Muscle of leg (tissue), 9 donors: ENCODE data around the gene SPA17. TPM values are rescaled to one million over a fixed set of nuclear protein-coding genes. Genes with fewer than 3 reads are reported as not detected.

ENCODE experiments used
- polyA plus RNA-seq, 8 donors: library from polyadenylated mRNA; unstranded; fragments of 120-200 nt; gene quantifications; one replicate each; pipeline versions ENCODE4 v1.2.1 to v1.2.3, GENCODE V29; 2013; ENCODE audit warnings: inconsistent platforms in 1 of 8, low replicate concordance in 1 of 8; ENCODE audit not compliant: insufficient read length in 8 of 8, insufficient read depth in 1 of 8
- total RNA-seq: library from RNA; stranded (reverse); fragments of 120-200 nt; gene quantifications from one replicate; pipeline ENCODE4 v1.2.4, GENCODE V29; 2013

The SPA17 gene
- total and polyA plus RNA-seq, 9 donors: 3.5 to 6.6 (median 4.4) TPM

Other genes with a start within 250 kb of the SPA17 start
- not detected for gene OR8B4, start 249.0 kb upstream of the SPA17 start, total RNA-seq
- gene OR8B4, start 249.0 kb upstream of the SPA17 start, polyA plus RNA-seq: not detected
- not detected for gene OR8B8, start 228.2 kb upstream of the SPA17 start, total RNA-seq
- gene OR8B8, start 228.2 kb upstream of the SPA17 start, polyA plus RNA-seq: under 1 TPM in 1 of 8 donors, not detected in 7; 0.04 TPM
- not detected for gene OR8B12, start 130.2 kb upstream of the SPA17 start, total RNA-seq
- under 1 TPM in 1 of 8 donors, not detected in 7; 0.09 TPM for gene OR8B12, start 130.2 kb upstream of the SPA17 start, polyA plus RNA-seq
- 0.22 TPM for gene OR8A1, start 103.9 kb upstream of the SPA17 start, total RNA-seq
- gene OR8A1, start 103.9 kb upstream of the SPA17 start, polyA plus RNA-seq: under 1 TPM; 0.09 to 0.71 (median 0.26) TPM
- 0.04 TPM for gene PANX3, start 62.5 kb upstream of the SPA17 start, total RNA-seq
- gene PANX3, start 62.5 kb upstream of the SPA17 start, polyA plus RNA-seq: under 1 TPM in 1 of 8 donors, not detected in 7; 0.08 TPM
- gene TBRG1, start 51.0 kb upstream of the SPA17 start, total RNA-seq: 15.8 TPM
- gene TBRG1, start 51.0 kb upstream of the SPA17 start, polyA plus RNA-seq: 10 to 100 TPM; 19.1 to 23.4 (median 21.2) TPM
- gene SIAE, start 165 bp upstream of the SPA17 start, total RNA-seq: 4.9 TPM
- gene SIAE, start 165 bp upstream of the SPA17 start, polyA plus RNA-seq: 1 to 10 TPM; 5.5 to 10.0 (median 6.3) TPM
- 0.66 TPM for gene NRGN, start 66.0 kb downstream of the SPA17 start, total RNA-seq
- 1 to 10 TPM; 4.9 to 9.0 (median 6.3) TPM for gene NRGN, start 66.0 kb downstream of the SPA17 start, polyA plus RNA-seq
- gene VSIG2, start 78.4 kb downstream of the SPA17 start, total RNA-seq: 0.49 TPM
- 1 to 10 TPM in 7 of 8 donors, under 1 TPM in 1; 1.00 to 2.3 (median 1.5) TPM for gene VSIG2, start 78.4 kb downstream of the SPA17 start, polyA plus RNA-seq
- 18.0 TPM for gene ESAM, start 88.4 kb downstream of the SPA17 start, total RNA-seq
- gene ESAM, start 88.4 kb downstream of the SPA17 start, polyA plus RNA-seq: 10 to 100 TPM; 46.2 to 70.3 (median 58.5) TPM
- gene MSANTD2, start 126.5 kb downstream of the SPA17 start, total RNA-seq: 13.4 TPM
- gene MSANTD2, start 126.5 kb downstream of the SPA17 start, polyA plus RNA-seq: 10 to 100 TPM; 11.5 to 18.7 (median 15.1) TPM
- 18.5 TPM for gene ROBO3, start 191.5 kb downstream of the SPA17 start, total RNA-seq
- 10 to 100 TPM; 15.9 to 33.6 (median 26.0) TPM for gene ROBO3, start 191.5 kb downstream of the SPA17 start, polyA plus RNA-seq
- 17.8 TPM for gene ROBO4, start 224.0 kb downstream of the SPA17 start, total RNA-seq
- gene ROBO4, start 224.0 kb downstream of the SPA17 start, polyA plus RNA-seq: 10 to 100 TPM; 23.8 to 40.7 (median 31.9) TPM
- gene HEPN1, start 245.3 kb downstream of the SPA17 start, total RNA-seq: not detected
- under 1 TPM in 4 of 8 donors, not detected in 4; 0.10 to 0.15 (median 0.12) TPM for gene HEPN1, start 245.3 kb downstream of the SPA17 start, polyA plus RNA-seq